NCI-H2107 treated with DMSO at 0.1 percent for 48 hours (cell line): ENCODE data around the gene ARRDC1.

Experiments used
- DNase-seq: peaks from one replicate; lab custom pipeline; 2025; ENCODE audit not compliant: unreplicated experiment; lab: John Stamatoyannopoulos, UW

ARRDC1 gene

GRCh38 chr9:137638680-137639079, 33.2 kb downstream of the ARRDC1 start:
- DNase-seq = no peak

GRCh38 chr9:137639303-137640051, 34.0 kb downstream of the ARRDC1 start:
- DNase-seq = no peak

GRCh38 chr9:137640862-137641261, 35.4 kb downstream of the ARRDC1 start:
- DNase-seq = no peak

GRCh38 chr9:137642118-137642601, 36.7 kb downstream of the ARRDC1 start:
- DNase-seq = no peak

GRCh38 chr9:137642892-137643291, 37.4 kb downstream of the ARRDC1 start:
- DNase-seq = no peak

GRCh38 chr9:137643921-137644320, 38.4 kb downstream of the ARRDC1 start:
- DNase-seq = no peak

- DNase-seq = peak; percentile 41
These were observed 39.7 kb downstream of the ARRDC1 start for GRCh38 chr9:137645211-137645610.

- DNase-seq = no peak
These were observed 40.9 kb downstream of the ARRDC1 start for GRCh38 chr9:137646341-137646740.

GRCh38 chr9:137647096-137647714, 41.7 kb downstream of the ARRDC1 start:
- no peak for DNase-seq

- DNase-seq = no peak
These were observed 42.9 kb downstream of the ARRDC1 start for GRCh38 chr9:137648396-137648795.

- DNase-seq = no peak
These were observed 44.1 kb downstream of the ARRDC1 start for GRCh38 chr9:137649553-137649952.

GRCh38 chr9:137650259-137650658, 44.8 kb downstream of the ARRDC1 start:
- no peak for DNase-seq

GRCh38 chr9:137650779-137651178, 45.3 kb downstream of the ARRDC1 start:
- DNase-seq = no peak

- DNase-seq = no peak
These were observed 50.9 kb downstream of the ARRDC1 start for GRCh38 chr9:137656416-137656815.

- DNase-seq = no peak
These were observed 52.1 kb downstream of the ARRDC1 start for GRCh38 chr9:137657606-137658005.

GRCh38 chr9:137658781-137659180, 53.3 kb downstream of the ARRDC1 start:
- no peak for DNase-seq

- no peak for DNase-seq
These were observed 54.7 kb downstream of the ARRDC1 start for GRCh38 chr9:137660144-137660543.

GRCh38 chr9:137663584-137663983, 58.1 kb downstream of the ARRDC1 start:
- DNase-seq = no peak

GRCh38 chr9:137664676-137665075, 59.2 kb downstream of the ARRDC1 start:
- DNase-seq = no peak
